DMS114 treated with DMSO at 0.1 percent for 48 hours (cell line): ENCODE data around the gene NFYB.
"Not testable (repeated sequence)": the region's sequence is repeated elsewhere in the genome, so short reads cannot be mapped to it uniquely, and the experiment has no call there.

Source experiments
- DNase-seq: peaks from one replicate; lab custom pipeline; 2025; ENCODE audit not compliant: unreplicated experiment; lab: John Stamatoyannopoulos, UW

NFYB gene

DNA sequence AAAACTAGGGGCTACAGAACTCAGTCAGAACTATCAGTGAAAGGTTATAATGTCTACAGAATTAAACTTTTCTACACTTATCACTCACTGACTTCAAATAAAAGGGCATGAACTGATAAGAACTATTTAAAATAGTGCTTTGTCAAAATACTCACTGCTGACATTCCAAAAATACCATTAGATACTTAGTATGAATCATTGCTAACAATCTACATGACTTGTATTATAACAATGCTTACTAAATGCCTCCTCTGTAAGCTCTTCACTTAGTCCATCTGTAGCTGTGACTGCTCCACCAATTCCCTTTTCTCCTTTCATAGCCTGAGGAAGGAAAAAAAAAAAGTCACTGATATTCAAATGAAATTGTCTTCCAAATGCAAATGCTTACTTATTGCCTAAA, 17.0 kb downstream of the NFYB start:
- no peak for DNase-seq

DNA sequence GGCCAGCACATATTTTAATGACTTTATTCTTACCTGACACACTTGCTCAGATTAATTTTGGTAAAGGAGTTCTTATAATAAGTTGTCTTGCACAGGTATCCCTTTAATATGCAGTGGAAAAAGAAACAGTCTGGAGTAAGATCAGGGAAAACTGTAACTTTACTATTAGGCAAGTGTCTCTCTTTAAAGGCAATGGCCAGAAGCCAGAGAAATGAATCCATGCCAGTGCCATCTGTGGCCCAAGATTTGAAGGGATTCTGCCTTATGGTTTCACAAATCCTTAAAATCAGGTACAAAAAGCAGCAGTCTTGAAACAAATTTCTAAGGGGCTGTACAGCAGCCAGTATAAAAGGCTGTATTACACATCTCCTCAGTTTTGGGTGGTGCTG, 22.4 kb downstream of the NFYB start:
- DNase-seq, result no peak

DNA sequence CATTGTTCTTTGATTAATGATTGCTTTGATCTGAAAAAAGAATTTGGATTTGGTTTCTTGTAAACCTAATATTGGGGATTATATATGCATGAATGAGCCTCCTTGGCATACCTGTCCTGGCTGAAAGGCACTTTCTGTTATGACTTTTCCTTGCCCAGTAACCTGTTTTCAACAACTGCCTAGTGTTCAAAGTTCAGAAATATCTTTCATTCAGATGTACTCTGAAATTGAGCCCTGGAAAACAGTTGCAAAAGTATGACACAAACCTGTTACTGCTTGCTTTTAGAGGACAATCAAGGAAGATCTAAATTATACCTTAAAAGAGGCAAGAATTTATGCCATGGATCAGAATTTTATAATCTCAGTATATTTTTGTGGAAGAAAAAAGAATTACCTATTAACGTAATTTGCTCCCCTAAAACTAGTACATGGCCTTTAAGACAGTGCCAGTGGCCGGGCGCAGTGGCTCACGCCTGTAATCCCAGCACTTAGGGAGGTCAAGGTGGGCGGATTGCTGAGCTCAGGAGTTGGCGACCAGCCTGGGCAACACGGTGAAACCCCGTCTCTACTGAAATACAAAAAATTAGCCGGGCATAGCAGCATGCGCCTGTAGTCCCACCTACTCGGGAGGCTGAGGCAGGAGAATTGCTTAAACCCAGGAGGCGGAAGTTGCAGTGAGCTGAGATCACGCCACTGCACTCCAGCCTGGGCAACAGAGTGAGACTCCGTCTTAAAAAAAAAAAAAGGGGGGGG, 23.0 kb downstream of the NFYB start:
- DNase-seq, result not testable (repeated sequence)

DNA sequence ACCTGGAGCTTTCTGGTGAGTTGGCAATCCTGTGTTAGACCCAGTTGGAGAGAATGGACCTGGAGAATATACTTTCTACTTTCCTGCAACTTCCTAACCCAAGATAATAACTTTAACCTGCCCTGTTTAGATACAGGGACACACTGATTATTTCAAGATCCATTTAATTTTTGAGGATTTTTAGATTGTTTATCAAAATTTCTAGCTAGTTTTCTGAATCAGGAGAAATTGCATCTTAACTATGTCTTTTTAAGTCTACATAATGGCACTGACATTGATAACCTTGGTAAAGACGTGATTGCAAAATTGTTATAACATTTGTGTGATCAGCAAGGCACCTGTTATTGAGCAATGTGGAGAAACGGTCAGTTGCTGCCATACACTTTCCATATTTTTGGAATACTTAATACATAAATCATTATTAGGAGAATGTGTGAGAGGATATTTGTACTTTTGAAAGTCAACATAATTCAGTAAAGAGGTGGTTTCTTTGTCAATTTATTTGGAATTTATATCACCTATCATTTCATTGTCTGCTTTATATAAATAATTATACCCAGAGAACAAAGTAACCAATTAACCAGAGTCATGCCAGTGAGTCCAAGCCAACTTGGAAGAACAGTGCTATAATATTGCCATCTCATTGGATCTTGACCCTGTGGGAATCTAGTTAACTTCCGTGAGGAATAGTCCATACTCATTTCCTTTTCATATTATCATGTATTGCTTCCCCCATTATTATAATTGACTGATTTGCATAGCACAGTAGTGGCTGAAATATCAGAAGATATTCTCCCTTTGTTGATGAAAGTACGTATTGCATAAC, 28.4 kb downstream of the NFYB start:
- no peak for DNase-seq

- DNase-seq, result peak; percentile 52
Measured at GRCh38 chr12:104108755-104109445, 29.1 kb downstream of the NFYB start.

DNA sequence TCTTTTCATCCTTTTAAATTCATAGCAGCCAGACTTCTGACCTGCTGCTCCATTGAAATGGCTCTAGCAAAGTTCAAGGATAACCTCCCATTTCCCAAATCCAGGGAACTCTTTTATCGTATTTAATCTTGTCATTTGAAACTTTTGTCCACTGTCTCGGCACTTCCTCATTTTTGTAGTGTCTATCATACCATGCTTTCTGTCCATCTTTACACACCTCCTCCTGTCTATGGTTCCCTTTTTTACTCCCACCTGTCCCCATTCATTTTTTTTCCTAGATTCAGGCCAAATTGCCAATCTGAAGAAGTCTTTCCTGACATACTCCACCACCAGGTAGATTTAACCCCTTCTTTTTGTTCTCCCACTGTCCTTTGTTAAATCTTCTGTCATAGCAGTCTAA, 31.0 kb downstream of the NFYB start:
- DNase-seq, result no peak

DNA sequence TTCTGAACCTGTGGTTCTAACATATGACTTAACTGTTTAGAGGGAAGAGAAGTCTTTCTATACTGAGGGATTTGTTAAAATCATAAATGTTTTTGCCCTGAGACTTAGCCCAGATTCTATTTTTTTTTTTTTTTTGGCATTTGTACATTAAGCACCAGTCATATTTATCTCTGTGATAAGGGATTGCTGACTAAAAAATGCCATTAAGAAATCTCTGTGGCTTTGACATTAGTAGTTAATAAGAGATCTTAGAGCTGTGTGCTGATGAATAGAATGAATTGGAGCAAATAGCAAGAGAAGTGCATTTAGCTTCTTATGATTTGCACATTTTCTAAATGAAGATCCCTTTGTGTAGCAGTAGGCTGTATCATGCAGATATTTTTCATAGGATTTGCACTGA, 32.5 kb downstream of the NFYB start:
- no peak for DNase-seq

GRCh38 chr12:104097954-104098353, 40.1 kb downstream of the NFYB start:
- no peak for DNase-seq

DNA sequence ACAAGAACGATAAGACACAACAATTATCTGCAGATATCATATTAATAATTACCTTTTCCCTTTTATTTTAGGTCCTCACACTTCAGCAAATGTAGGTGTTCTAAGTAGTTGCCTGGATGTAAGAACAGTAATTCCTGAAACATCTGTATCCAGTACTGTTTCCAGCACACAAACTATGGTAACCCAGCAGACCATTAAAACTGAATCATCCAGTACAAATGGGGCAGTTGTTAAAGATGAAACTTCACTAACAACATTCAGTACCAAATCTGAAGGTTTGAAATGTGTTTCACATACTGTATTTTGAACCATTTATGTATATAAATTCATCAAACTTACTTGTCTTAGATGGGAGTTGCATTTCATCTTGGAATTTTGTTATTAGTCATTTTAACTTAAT, 42.7 kb downstream of the NFYB start:
- DNase-seq, result no peak

DNA sequence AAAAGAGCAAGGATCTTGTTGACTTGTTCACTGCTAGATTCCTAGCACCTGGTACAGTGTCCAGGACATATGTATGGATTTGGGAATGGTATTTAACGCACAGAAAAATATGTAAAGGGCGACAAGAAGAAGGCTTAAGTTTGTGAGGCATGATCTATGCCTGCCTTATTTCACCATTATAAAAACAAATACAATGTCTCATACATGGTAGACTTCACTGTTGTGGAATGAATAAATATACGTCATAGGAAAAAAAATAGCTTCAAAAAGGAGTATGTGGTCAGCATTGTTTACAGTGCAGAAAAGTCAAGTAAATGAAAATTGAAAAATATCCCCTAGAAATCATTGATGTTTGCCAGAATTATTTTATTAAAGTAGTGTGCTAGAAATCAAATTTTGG, 43.7 kb downstream of the NFYB start:
- no peak for DNase-seq

GRCh38 chr12:104091136-104091535, 46.9 kb downstream of the NFYB start:
- no peak for DNase-seq

GRCh38 chr12:104090685-104091084, 47.3 kb downstream of the NFYB start:
- no peak for DNase-seq

DNA sequence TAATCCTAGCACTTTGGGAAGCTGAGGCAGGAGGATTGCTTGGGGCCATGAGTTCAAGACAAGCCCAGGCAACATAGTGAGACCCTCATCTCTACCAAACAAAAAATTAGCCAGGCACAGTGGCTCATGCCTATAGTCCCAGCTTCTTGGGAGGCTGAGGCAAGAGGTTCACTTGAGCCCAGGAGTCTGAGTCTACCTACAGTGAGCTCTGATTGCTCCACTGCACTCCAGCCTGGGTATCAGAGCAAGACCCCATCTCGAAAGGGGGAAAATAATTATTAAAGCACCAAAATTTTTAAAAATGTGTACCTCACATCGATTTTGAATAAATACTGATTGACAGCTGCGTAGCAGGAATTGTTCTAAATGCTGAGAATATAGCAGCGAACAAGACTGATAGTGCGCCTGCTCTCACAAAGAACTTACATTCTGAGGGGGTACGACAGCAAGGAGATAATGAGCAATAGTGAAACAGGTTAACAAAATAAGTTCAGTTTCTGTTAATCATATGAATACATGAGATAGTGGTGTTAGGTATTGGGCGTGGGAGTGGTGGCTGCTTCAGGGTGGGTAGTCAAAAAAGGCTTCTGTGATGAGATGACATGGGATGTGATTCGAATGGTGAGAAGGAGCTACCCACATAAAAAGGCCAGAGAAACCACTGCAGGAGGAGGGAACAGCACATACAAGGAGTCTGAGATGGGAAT, 54.1 kb downstream of the NFYB start:
- DNase-seq, result no peak

- DNase-seq, result no peak
Measured at GRCh38 chr12:104080764-104081163, 57.2 kb downstream of the NFYB start.

- no peak for DNase-seq
Measured at GRCh38 chr12:104079024-104079423, 59.0 kb downstream of the NFYB start.

DNA sequence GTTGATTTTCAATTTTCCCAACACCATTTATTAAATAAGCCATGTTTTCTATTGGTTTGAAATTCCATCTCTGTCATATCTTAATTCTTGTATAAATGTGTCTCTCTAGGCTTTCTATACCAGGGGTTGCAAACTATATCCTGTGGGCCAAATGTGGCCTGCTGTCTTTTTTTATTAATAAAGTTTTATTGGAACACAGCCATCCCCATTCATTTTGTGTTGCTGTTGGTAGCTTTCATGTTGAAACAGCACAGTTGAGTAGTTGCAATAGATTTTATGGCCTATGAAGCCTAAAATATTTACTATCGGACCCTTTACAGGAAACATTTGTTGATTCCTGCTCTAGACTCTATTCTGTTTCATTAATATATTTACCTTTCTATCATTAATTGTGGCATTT, 64.3 kb downstream of the NFYB start:
- DNase-seq, result no peak

GRCh38 chr12:104072099-104072498, 65.9 kb downstream of the NFYB start:
- no peak for DNase-seq
